Dermis blood vessel endothelial cell (primary cell): Measurements from ENCODE around the gene XPA. TPM values are rescaled to one million over a fixed set of nuclear protein-coding genes. Genes with fewer than 3 reads are reported as not detected.
"Not testable (repeated sequence)": the region's sequence is repeated elsewhere in the genome, so short reads cannot be mapped to it uniquely, and the experiment has no call there.

Source experiments
- DNase-seq: peaks from one replicate; pipeline ENCODE4 v3.0.0; 2010
- total RNA-seq: library from RNA; depleted of rRNA; stranded (reverse); fragments of >200 nt; gene quantifications from 2 replicates; pipeline ENCODE4 v1.2.3, GENCODE V29; 2014

XPA gene
- total RNA-seq, 1 donor from 2014 or later: 8.3 TPM

DNA sequence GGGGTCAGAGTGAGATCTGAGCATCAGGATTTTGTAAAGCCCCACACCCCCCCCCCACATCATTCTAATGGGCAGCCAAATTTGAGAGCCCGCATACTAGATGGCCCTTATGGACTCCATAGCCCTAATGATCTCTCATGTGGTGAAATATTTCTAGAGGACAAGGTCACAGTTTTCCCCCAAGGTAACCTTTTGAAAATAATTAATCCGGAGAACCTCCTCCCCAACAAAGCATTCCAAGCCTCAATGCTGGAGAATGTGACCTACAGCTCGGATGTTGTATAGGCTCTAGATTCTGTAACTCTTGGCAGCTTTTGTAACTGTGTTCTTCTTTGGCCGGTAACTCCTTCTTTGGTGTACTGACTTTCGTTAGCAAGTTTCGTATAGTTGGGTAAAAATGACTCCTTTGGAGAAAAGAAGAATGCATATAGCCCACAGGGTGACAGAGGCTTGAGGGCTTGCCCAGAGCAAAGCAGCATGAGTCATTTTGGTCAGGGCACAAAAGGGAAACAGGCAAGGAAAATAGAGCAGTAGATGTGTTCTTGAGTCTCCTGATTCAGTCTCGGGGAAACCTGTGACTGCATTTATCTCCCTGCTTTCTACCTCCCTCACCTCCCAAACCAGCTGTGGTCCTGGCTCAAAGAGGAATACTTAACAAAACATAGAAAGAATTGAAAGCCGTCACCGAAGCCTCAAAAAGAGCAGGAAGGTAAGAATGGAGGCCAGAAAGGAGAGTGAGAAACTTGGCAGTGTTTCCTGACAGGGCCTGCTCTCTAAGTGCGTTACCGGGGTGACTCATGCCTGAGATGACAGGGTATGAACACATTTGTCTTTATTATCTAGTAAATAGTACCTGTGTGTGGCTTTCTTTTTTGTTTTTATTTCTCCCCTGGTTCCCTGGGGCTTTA is 6.6 kb upstream of the XPA start:
- peak; percentile 76 for DNase-seq

DNA sequence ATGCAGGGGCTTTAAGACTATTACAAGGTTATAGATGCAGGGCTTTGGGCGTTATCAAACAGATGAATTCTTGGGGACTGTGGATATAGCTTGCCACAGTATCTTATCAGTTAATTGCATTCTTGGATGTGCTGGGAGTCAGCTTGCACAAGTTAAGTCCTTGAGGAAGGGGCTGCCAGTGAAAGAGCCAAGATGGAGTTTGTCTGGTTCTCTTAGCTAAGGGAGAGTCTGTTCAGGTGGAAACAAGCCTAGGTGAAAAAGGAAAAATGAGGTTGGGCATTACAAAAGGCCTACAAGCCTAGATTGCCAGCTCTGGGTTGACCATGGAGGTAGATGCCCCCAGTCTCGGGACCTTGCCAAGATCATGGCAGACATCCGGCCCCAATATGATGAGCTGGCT is 2.7 kb upstream of the XPA start:
- DNase-seq: not testable (repeated sequence)

DNA sequence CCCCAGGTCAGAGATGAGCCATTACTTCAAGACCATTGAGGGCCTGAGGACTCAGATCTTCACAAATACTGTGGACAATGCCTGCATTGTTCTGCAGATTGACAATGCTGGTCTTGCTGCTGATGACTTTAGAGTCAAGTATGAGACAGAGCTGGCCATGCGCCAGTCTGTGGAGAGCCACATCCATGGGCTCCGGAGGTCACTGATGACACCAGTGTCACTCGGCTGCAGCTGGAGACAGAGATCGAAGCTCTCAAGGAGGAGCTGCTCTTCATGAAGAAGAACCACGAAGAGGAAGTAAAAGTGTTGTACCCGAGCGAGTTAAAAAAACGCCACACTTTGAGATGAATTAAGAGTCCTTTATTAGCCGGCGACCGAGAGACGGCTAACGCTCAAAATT is 2.1 kb upstream of the XPA start:
- DNase-seq: not testable (repeated sequence)

GRCh38 chr9:97698865-97699264 is 1.7 kb upstream of the XPA start:
- no peak for DNase-seq

DNA sequence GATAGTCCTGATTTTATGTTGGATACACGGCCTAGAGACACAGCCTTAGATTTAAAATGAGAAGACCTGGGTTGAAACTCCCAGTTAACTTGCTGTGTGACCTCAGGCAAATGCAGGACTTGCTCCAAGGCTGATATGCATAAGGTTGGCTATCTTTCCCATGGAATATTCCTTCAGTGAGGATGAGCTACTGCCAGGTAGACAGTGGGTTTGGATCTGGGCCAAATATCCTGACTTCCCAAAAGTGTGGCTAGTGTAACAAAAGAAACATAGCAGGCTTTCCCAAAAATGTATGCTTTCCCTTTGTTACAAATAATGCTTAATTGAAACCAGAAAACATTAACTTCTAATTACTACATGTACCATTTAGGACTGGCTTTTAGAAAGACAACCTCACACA is 697 bp upstream of the XPA start:
- no peak for DNase-seq

GRCh38 chr9:97695995-97696802 is 941 bp downstream of the XPA start:
- DNase-seq: peak; percentile 44

DNA sequence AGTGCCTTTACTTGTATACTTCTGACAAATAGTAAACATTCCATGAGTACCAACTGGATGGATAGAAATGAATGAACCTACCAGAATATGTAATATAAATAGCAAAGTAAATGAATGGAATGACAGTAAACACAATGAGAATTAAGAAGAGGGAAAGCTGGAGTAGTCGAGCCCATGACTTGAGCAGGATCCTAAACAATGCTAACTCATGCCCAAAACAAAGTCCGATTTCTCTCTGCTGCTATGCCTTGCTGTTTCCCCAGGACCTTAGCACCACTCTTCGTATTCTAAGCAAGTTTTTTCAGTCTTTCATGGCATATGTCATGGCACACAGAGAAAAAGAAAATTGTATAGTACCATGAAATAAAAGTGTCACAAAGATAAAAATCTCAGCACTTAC is 1.8 kb downstream of the XPA start:
- no peak for DNase-seq

DNA sequence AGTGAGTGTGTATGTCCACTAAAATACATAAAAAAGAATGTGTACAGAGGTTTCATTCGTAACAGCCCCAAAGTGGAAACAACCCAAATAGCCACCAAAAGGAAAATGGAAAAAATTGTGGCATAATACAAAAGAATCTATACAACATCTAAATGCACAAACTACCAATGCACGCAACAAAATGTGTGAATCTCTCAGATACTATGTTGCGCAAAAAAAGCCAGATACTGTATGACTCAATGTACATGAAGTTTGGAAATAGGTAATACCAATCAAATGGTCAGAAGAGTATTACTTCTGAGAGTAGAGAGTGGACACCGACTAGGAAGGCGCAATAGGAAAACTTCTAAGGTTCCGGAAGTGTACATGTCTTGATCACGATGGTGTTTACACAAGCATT is 2.4 kb downstream of the XPA start:
- no peak for DNase-seq

GRCh38 chr9:97689401-97690180 is 7.5 kb downstream of the XPA start:
- DNase-seq: peak; percentile 79

GRCh38 chr9:97688654-97689053 is 8.5 kb downstream of the XPA start:
- DNase-seq: no peak

GRCh38 chr9:97682242-97682641 is 14.9 kb downstream of the XPA start:
- DNase-seq: no peak

GRCh38 chr9:97675655-97676054 is 21.5 kb downstream of the XPA start:
- DNase-seq: no peak

DNA sequence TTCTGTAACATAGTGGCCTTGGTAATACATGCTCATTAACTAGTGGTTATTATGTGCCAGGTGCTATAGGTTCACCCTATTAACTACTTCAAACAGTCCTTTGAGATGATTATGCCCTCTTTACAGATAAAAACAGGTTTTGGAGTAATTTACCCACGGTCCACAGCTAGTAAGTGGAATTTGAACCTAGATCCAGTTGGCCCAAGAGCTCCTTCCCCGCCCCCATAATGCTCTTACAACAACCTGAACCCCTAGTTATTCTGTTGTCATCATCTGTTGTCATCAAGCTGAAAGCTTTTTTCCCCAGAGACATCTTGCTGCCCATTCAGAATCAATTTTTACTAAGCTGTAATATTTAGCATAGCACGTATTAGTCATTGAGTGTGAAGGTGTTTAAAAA is 23.2 kb downstream of the XPA start:
- no peak for DNase-seq

DNA sequence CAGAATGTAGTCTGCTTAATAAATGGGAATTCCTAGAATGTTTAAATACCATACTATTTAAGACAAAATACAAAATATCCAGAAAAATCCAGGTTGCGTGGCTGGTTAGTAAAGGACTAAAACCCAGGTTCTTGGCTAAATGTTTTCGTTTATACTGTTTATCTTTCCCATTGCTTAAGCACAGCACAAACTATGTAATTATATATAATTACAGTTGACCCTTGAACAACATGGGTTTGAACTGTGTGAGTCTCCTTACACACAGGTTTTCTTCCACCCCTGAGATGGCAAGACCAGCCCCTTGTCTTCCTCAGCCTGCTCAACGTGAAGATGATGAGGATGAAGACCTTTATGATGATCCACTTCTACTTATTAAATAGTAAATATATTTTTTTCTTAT is 24.7 kb downstream of the XPA start:
- DNase-seq: no peak

DNA sequence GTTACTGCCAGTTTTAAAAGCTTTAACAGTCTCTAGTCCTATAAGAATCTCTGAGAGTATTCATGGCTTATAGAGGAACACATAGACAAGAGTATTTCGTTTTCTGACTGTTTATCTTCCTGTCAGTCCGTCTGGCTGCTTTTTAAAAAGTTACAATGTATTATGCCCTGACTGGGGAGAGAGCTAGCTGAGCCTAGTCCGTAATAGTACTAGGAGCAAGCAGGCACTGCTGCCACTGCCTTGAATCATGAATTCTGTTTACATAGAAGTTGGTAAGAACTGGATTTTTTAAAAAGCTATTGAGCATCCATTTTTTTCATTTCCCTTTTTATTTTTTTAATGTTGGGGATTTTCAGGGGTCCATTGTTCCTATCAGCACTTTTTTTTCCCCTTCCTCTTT is 26.6 kb downstream of the XPA start:
- no peak for DNase-seq

DNA sequence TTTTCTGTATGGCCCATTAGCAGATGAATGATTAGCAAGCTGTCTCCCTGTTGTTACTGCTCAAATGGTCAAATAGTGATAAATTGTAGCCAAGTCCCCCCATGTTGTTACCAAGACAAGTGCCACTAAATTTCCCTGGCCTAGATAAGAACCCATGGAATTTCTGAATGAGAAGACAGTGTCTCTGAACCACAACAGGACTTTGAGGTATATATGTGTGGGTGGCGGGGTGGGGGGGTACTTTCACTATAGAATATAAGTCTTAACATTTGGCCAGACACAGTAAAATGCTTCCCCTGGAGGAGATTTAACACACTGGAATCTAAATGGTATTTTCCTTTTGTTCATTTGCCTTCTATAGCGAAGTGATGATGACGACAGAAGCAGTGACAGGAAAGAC is 28.7 kb downstream of the XPA start:
- no peak for DNase-seq

DNA sequence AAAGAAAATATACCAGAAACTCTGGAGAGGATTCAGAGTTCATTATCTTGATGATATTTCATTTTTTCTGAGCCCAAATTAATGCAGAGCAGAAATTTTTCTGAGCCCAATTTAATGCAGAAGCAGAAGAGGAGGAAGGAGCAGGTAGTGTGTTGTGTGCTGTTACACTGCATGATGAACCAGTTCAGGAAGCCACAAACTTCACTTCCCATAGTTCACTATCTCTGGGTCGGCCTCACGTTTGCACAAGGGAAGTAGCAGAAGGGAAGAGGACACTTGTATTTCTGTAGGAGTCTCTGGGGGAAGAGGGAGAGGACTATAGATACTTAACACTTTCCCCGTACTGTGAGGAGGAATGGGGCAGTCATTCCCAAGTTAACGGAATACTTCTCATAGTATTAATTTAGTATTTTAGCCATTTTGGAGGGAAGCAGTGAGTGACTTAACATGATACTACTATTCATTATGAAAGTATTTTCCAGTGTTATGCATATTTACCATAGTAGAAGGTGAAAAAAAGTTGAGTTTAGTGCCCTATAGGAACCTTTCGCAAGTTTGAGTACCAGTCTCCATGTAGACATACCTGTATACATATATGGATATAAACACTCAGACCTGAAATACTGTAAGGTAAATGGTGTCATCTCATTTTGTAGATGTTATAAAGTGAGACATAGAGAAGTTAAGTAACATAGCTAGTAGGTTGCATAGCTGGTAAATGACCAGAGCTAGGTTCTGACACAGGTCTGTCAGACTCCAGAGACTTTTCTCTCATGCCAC is 30.0 kb downstream of the XPA start:
- DNase-seq: no peak

DNA sequence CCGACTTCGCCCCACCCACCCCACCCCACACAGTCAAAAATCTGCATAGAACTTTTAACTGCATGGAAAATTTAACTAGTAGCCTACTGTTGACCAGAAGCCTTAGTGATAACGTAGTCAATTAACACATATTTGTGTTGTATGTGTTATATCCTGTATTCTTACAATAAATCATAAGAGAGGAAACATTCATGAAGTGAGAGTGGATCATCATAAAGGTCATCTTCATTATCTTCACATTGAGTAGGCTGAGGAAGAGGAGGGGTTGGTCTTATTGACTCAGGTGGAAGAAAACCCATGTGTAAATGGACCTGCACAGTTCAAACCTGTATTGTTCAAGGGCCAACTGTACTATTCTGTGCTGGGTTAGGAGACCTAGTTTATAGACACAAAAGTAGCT is 31.4 kb downstream of the XPA start:
- no peak for DNase-seq

- no peak for DNase-seq
Observed at GRCh38 chr9:97660847-97661246, 36.3 kb downstream of the XPA start.

DNA sequence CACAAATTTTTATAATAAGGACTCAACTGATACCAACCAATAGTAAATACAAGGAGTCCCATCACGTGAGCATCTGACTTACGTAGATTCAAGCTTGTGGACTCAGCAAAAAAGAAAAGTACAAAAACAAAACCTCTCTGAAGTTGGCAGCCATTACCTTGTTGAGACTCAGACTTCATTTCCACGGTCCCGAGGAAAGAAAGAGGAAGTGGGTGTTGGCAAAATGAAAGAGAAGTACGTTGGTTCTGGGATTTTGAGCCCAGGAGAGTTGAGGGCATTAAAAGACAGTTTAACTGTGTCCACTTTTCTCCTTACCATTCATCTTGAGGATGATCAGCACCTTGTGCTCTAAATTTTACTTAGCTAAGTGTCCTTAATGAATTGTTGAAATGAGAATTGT is 36.8 kb downstream of the XPA start:
- no peak for DNase-seq

- no peak for DNase-seq
Observed at GRCh38 chr9:97659771-97660170, 37.4 kb downstream of the XPA start.

DNA sequence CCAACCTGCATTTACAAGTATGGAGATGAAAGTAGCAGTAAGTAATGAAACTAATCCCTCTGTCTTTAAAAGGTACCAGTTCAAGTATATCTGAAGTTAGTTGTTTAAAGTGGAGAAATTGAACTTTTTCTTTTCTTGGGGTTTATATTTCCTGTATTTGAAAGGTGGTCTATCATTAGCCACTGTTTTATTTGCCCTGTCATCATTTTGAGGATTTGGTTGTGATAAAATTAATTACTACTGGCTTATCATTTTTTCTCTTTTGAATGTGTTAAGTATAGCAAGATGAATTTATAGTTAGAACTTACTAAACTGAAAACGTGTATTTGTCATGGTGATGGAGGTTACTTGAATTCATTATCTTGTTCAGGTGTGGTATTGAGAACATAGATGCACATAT is 38.4 kb downstream of the XPA start:
- no peak for DNase-seq
